K562 (cell line): ENCODE data around the gene SLC1A2. TPM values are rescaled to one million over a fixed set of nuclear protein-coding genes. Genes with fewer than 3 reads are reported as not detected.

Experiments used
- ERF ChIP-seq: fragments of 450-650 bp; formaldehyde crosslinking; IDR thresholded peaks from 2 replicates; pipeline ENCODE4 v1.4.0; 2020; ENCODE audit warnings: mild to moderate bottlenecking, mixed read lengths
- HNRNPK ChIP-seq: fragments of 200-400 bp; formaldehyde crosslinking; IDR thresholded peaks from one replicate; pipeline ENCODE4 v1.6.1; 2018; ENCODE audit warnings: mild to moderate bottlenecking, low read depth, low read length; ENCODE audit not compliant: poor library complexity, severe bottlenecking
- MED1 ChIP-seq: sonication (generic); formaldehyde crosslinking; IDR thresholded peaks from 2 replicates; pipeline ENCODE4 v1.8.1; 2023; ENCODE audit warnings: missing genetic modification reagents, borderline replicate concordance
- NRF1 ChIP-seq, 2 experiments: fragments of 450-650 bp; IDR thresholded peaks in 1 of 2; conservative IDR thresholded peaks in 1 of 2; 2 replicates each; pipeline ENCODE4 v1.6.1; 2014; ENCODE audit warnings: mild to moderate bottlenecking in 2 of 2
- POLR2H ChIP-seq: IDR thresholded peaks from 2 replicates; pipeline ENCODE4 v1.6.1; 2016; ENCODE audit warnings: missing genetic modification characterization, low read depth, mild to moderate bottlenecking, control low read depth, missing compliant biosample characterization, moderate library complexity
- RFX5 ChIP-seq: IDR thresholded peaks from 2 replicates; pipeline ENCODE4 v1.6.1; 2011; ENCODE audit warnings: low read depth, mild to moderate bottlenecking, improper control_type of control experiment, low read length
- SMARCA5 ChIP-seq: fragments of 450-650 bp; IDR thresholded peaks from 2 replicates; pipeline ENCODE4 v1.6.1; 2016
- TEAD4 ChIP-seq, 2 experiments: sonication (generic) in 1 of 2; formaldehyde crosslinking in 1 of 2; IDR thresholded peaks; 2 replicates each; pipeline versions ENCODE4 v1.6.1 to v1.8.0; 2012 to 2022; ENCODE audit warnings: borderline replicate concordance in 1 of 2, inconsistent platforms in 1 of 2, low read length in 1 of 2, mild to moderate bottlenecking in 1 of 2, missing genetic modification reagents in 1 of 2
- YY1 ChIP-seq, 3 experiments: IDR thresholded peaks; 2 replicates each; pipeline ENCODE4 v1.6.1; 2011; ENCODE audit warnings: low read length in 2 of 3, mild to moderate bottlenecking in 2 of 3, moderate library complexity in 2 of 3, borderline replicate concordance in 1 of 3, control low read depth in 1 of 3, low read depth in 1 of 3; ENCODE audit not compliant: insufficient read depth in 3 of 3, insufficient replicate concordance in 2 of 3, control insufficient read depth in 1 of 3, insufficient read length in 1 of 3; ENCODE audit errors: extremely low read depth in 1 of 3
- ZFPM2 ChIP-seq: fragments of 250-450 bp; sonication (Bioruptor Pico); IDR thresholded peaks from 2 replicates; pipeline ENCODE4 v1.5.1; 2022; ENCODE audit warnings: mild to moderate bottlenecking
- ZNF146 ChIP-seq: IDR thresholded peaks from one replicate; pipeline ENCODE4 v1.6.1; 2018; ENCODE audit warnings: missing compliant biosample characterization; ENCODE audit not compliant: unreplicated experiment
- ZNF395 ChIP-seq: fragments of 200-800 bp; sonication (Bioruptor generic); IDR thresholded peaks from 2 replicates; pipeline ENCODE4 v1.6.1; 2017; ENCODE audit warnings: missing genetic modification characterization, missing compliant biosample characterization
- ZNF584 ChIP-seq: fragments of 200-800 bp; sonication (Bioruptor generic); IDR thresholded peaks from 2 replicates; pipeline ENCODE4 v1.6.1; 2016; ENCODE audit warnings: low read depth, mild to moderate bottlenecking, missing genetic modification characterization, missing compliant biosample characterization
- polyA plus RNA-seq, 8 experiments: library from polyadenylated mRNA; depleted of rRNA in 4 of 8; stranded (reverse) in 5 of 8; unstranded in 3 of 8; fragments of >200 nt; fragmentation: Nextera tagmentation in 2 of 8; fragmentation: Illumina TruSeq in 1 of 8; extraction: Ambion mirVana in 2 of 8; extraction: Trizol in 1 of 8; gene quantifications; 2 replicates each; pipeline versions ENCODE4 v1.2.1 to v1.2.3, GENCODE V29; 2011 to 2014; ENCODE audit warnings: inconsistent platforms in 1 of 8, missing spikeins in 1 of 8
- total RNA-seq, 7 experiments: library from RNA; depleted of rRNA in 6 of 7; stranded (reverse); fragments of >200 nt in 6 of 7; fragmentation: Illumina TruSeq in 2 of 7; extraction: Trizol in 2 of 7; gene quantifications; 2 replicates each; pipeline versions ENCODE4 v1.2.1 to v1.2.3, GENCODE V29; 2011 to 2021; ENCODE audit warnings: low replicate concordance in 1 of 7

Gene SLC1A2
- total and polyA plus RNA-seq, 9 of the 15 experiments (the other 6 are each of a cell fraction or from before 2014, with no cell fraction given): 0.03 to 0.07 (median 0.04) TPM; not detected in 5

- TF ChIP-seq YY1 (IDR thresholded peaks at IDR 0.05; ENCODE audit: borderline replicate concordance in 1 of 3, control insufficient read depth in 1 of 3, extremely low read depth in 1 of 3, insufficient read depth in 3 of 3, insufficient read length in 1 of 3, insufficient replicate concordance in 2 of 3, low read depth in 1 of 3, low read length in 2 of 3): peak in 1 of 3 experiments; percentile 44
- TF ChIP-seq HNRNPK: no peak
- TF ChIP-seq ZNF146 (CRISPR knock-in tag): peak; percentile 49
- TF ChIP-seq RFX5: no peak
- TF ChIP-seq POLR2H (tag): peak; percentile 80
- TF ChIP-seq ERF (CRISPR knock-in tag): 0 out of 2 replicates have a peak, but pooled peaks have one; percentile 29
- peak; percentile 55; the same call in 1 of the 2 replicates for TF ChIP-seq ZNF395
- peak; percentile 28; the same call in 1 of the 2 replicates for TF ChIP-seq ZNF584 (CRISPR knock-in tag)
- TF ChIP-seq ZFPM2 (CRISPR knock-in tag): no peak
- TF ChIP-seq MED1: no peak
- TF ChIP-seq TEAD4 (IDR thresholded peaks at IDR 0.05; ENCODE audit: low read length): peak; percentile 43; the same call in 1 of the 2 replicates
- TF ChIP-seq TEAD4 (CRISPR knock-in tag; IDR thresholded peaks at IDR 0.05; ENCODE audit: borderline replicate concordance): no peak
- TF ChIP-seq NRF1 (conservative IDR thresholded peaks at IDR 0.05 in 1 of 2, IDR thresholded peaks at IDR 0.05 in 1 of 2): peak in 1 of 2 experiments; percentile 18; a peak in 1 of 4 replicates
- TF ChIP-seq SMARCA5: no peak
Measured at GRCh38 chr11:35343033-35343598, 76.2 kb downstream of the SLC1A2 start (continued).
